GM04503 (cell line): ENCODE results near the gene HCAR3.

Experiments
- DNase-seq: peaks from one replicate; pipeline ENCODE4 v3.0.0-alpha.2; 2012; ENCODE audit warnings: low read depth

HCAR3 gene

DNA sequence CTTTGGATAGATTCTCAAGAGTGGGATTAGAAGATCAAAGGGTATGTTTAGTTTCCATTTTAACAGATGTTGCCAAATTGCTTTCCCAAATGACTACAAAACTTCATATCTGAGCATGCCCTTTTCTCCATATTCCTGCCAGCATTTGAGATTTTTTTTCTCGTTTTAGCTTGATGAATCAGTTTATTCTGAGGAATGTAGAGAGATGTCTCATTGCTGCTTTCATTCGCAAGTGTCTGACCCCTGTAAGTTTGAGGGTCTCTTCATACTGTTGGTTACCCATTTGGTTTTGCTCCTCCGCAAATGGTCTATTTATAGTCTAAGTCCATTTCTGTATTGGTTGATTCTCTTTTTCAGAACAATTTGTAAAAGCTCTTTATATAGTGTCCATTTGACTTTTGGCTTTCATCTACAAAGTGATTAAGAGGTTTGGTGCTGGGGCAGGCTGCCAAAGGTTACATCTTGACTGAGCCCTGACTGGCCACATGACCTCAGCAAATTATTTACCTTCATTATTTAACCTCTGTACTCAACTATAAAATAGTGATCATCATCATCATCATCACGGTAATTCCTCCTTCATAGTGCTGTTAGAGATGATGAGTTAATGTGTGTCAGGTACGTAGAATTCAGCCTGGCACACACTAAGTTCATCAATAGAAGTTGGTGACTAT lies 47.1 kb downstream of the HCAR3 start:
- peak; percentile 54 for DNase-seq

DNA sequence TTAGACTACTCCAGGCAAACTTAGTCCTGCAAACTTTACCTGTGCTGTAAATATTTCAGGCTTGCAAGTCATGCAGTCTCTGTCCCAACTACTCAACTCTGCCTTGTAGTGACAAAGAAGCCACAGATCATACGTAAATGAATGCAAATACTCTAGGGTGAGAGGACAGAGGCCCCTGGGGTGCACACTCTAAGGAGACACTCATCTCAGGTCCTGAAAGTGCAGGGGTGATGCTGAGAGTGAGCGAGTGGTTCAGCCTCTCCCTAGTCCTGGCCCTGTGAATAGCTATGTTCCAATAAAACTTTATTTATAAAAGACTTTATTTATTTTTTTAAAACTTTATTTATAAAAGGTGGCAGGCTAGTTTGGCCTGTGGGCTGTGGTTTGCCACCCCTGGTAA lies 48.3 kb downstream of the HCAR3 start:
- DNase-seq: no peak

DNA sequence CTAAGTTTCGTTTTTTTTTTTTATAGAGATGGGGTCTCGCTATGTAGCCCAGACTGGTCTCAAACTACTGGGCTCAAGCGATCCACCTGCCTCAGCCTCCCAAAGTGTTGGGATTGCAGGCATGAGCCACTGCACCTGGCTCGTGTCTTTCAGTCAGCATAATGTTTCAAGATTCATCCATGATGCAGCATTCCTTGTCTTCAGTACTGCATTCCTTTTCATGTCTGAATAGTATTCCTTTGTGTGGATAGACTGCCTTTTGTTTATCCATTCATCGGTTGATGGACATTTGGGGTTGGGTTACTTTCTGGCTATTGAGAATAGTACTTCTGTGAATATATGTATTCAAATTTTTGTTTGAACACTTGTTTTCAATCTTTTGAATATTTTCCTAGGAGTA lies 50.9 kb downstream of the HCAR3 start:
- DNase-seq: no peak

- DNase-seq: no peak
Measured at GRCh38 chr12:122665349-122665748, 51.3 kb downstream of the HCAR3 start.
